Peyer's patch (tissue), 4 donors: Measurements from ENCODE around the gene SEMA3A.

Experiments used
- POLR2A ChIP-seq, 2 donors: fragments of 450-650 bp; IDR thresholded peaks; one replicate each; pipeline ENCODE4 v1.5.1; 2017; ENCODE audit warnings: antibody characterized with exemption in 2 of 2, mild to moderate bottlenecking in 2 of 2, moderate library complexity in 2 of 2
- TF ChIP-seq, protein P1 (sequence below), 6 experiments: fragments of 450-650 bp in 4 of 6; fragments of 200-600 bp in 2 of 6; sonication (generic) in 1 of 6; IDR thresholded peaks; one replicate each; pipeline ENCODE4 v1.5.1; 2017 to 2019; ENCODE audit warnings: antibody characterized with exemption in 6 of 6, mild to moderate bottlenecking in 3 of 6, moderate library complexity in 1 of 6

DNA sequence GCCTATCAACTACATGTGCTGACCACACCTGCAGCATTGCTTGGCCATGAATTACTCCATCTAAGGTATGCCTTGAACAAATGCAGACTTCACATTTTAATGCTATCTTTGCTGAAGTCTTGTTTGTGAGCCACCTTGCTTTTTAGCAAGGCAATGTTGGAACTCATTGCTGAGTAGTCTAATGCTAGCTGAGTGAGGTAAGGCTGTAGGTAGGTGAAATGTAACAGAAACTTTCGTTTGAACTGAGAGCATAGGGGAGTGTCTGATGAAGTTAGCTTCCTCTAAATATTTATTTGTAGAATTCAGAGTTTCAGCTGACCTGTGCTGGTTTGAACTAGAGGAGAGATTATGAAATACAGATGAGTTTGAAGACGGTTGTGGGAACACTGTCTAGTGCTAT, 238.5 kb downstream of the SEMA3A start:
- TF ChIP-seq, protein P1, sequence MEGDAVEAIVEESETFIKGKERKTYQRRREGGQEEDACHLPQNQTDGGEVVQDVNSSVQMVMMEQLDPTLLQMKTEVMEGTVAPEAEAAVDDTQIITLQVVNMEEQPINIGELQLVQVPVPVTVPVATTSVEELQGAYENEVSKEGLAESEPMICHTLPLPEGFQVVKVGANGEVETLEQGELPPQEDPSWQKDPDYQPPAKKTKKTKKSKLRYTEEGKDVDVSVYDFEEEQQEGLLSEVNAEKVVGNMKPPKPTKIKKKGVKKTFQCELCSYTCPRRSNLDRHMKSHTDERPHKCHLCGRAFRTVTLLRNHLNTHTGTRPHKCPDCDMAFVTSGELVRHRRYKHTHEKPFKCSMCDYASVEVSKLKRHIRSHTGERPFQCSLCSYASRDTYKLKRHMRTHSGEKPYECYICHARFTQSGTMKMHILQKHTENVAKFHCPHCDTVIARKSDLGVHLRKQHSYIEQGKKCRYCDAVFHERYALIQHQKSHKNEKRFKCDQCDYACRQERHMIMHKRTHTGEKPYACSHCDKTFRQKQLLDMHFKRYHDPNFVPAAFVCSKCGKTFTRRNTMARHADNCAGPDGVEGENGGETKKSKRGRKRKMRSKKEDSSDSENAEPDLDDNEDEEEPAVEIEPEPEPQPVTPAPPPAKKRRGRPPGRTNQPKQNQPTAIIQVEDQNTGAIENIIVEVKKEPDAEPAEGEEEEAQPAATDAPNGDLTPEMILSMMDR (IDR thresholded peaks at IDR 0.05): no peak
- no peak for TF ChIP-seq POLR2A (IDR thresholded peaks at IDR 0.05)
